HepG2 (cell line): ENCODE measurements around the gene GPR137. TPM values are rescaled to one million over a fixed set of nuclear protein-coding genes. Genes with fewer than 3 reads are reported as not detected.

Source experiments
- ADNP ChIP-seq: sonication (generic); formaldehyde crosslinking; IDR thresholded peaks from 2 replicates; pipeline ENCODE4 v1.4.0; 2020; ENCODE audit warnings: missing genetic modification reagents
- FOSL2 ChIP-seq: sonication (generic); formaldehyde crosslinking; IDR thresholded peaks from 2 replicates; pipeline ENCODE4 v1.4.0; 2020; ENCODE audit warnings: missing genetic modification reagents
- NCOR1 ChIP-seq: fragments of 200-600 bp; sonication (generic); IDR thresholded peaks from 2 replicates; pipeline ENCODE4 v1.7.0; 2017; ENCODE audit warnings: antibody characterized with exemption, low read length, borderline replicate concordance
- SIN3A ChIP-seq: IDR thresholded peaks from 2 replicates; pipeline ENCODE4 v1.6.1; 2011; ENCODE audit warnings: low read depth, mild to moderate bottlenecking, control low read depth, low read length, borderline replicate concordance
- SP1 ChIP-seq, 2 experiments: fragments of 450-650 bp in 1 of 2; sonication (generic) in 1 of 2; formaldehyde crosslinking in 1 of 2; IDR thresholded peaks; 2 replicates each; pipeline versions ENCODE4 v1.4.0 to v1.6.1; 2016 to 2020; ENCODE audit warnings: missing genetic modification reagents in 1 of 2
- ZNF577 ChIP-seq: sonication (generic); formaldehyde crosslinking; IDR thresholded peaks from 2 replicates; pipeline ENCODE4 v1.4.0; 2020; ENCODE audit warnings: mild to moderate bottlenecking, low read depth, missing genetic modification reagents, borderline replicate concordance
- polyA plus RNA-seq, 8 experiments: library from polyadenylated mRNA; depleted of rRNA in 3 of 8; stranded (reverse) in 7 of 8; unstranded in 1 of 8; fragments of >200 nt; fragmentation: Illumina TruSeq in 4 of 8; extraction: Trizol in 4 of 8; gene quantifications; 2 replicates each; pipeline versions ENCODE4 v1.2.1 to v1.2.3, GENCODE V29; 2011 to 2016; ENCODE audit warnings: low read depth in 4 of 8, missing spikeins in 1 of 8, mixed read lengths in 1 of 8; ENCODE audit not compliant: insufficient read depth in 1 of 8
- total RNA-seq, 5 experiments: library from RNA; depleted of rRNA; stranded (reverse); fragments of >200 nt; fragmentation: Illumina TruSeq; extraction: Trizol; gene quantifications; 2 replicates each; pipeline ENCODE4 v1.2.3, GENCODE V29; 2016; ENCODE audit warnings: low read depth in 1 of 5
- TF ChIP-seq, protein P1 (sequence below): sonication (generic); formaldehyde crosslinking; conservative IDR thresholded peaks from 2 replicates; pipeline ENCODE4 v1.4.0; 2020; ENCODE audit warnings: missing genetic modification reagents
- TF ChIP-seq, protein P2 (sequence below): IDR thresholded peaks from 2 replicates; pipeline ENCODE4 v1.6.1; 2016; ENCODE audit warnings: low read depth, missing genetic modification reagents, missing compliant biosample characterization
- TF ChIP-seq, protein P3 (sequence below): sonication (generic); IDR thresholded peaks from 2 replicates; pipeline ENCODE4 v1.6.1; 2016; ENCODE audit warnings: low read depth, borderline replicate concordance
- TF ChIP-seq, protein P4 (sequence below): sonication (generic); formaldehyde crosslinking; IDR thresholded peaks from 2 replicates; pipeline ENCODE4 v1.8.1; 2023; ENCODE audit warnings: mild to moderate bottlenecking, inconsistent platforms, moderate library complexity, missing genetic modification reagents, borderline replicate concordance
- TF ChIP-seq, protein P5 (sequence below): sonication (generic); formaldehyde crosslinking; IDR thresholded peaks from 2 replicates; pipeline ENCODE4 v1.8.1; 2023; ENCODE audit warnings: mild to moderate bottlenecking, missing genetic modification reagents, borderline replicate concordance
- TF ChIP-seq, protein P6 (sequence below): sonication (generic); formaldehyde crosslinking; IDR thresholded peaks from 2 replicates; pipeline ENCODE4 v1.5.0; 2020; ENCODE audit warnings: missing genetic modification reagents, mild to moderate bottlenecking, borderline replicate concordance
- TF ChIP-seq, protein P7 (sequence below): IDR thresholded peaks from 2 replicates; pipeline ENCODE4 v1.6.1; 2016; ENCODE audit warnings: mild to moderate bottlenecking, missing biosample characterization, missing genetic modification reagents
- TF ChIP-seq, protein P8 (sequence below): IDR thresholded peaks from 2 replicates; pipeline ENCODE4 v1.6.1; 2016; ENCODE audit warnings: low read depth, borderline replicate concordance
- TF ChIP-seq, protein P9 (sequence below): sonication (generic); formaldehyde crosslinking; IDR thresholded peaks from 2 replicates; pipeline ENCODE4 v1.4.0; 2020; ENCODE audit warnings: missing genetic modification reagents

GPR137 gene
- total and polyA plus RNA-seq, 2 of the 13 experiments (the other 11 are each of a cell fraction or from before 2014, with no cell fraction given) = 8.5 to 13.2 TPM

DNA sequence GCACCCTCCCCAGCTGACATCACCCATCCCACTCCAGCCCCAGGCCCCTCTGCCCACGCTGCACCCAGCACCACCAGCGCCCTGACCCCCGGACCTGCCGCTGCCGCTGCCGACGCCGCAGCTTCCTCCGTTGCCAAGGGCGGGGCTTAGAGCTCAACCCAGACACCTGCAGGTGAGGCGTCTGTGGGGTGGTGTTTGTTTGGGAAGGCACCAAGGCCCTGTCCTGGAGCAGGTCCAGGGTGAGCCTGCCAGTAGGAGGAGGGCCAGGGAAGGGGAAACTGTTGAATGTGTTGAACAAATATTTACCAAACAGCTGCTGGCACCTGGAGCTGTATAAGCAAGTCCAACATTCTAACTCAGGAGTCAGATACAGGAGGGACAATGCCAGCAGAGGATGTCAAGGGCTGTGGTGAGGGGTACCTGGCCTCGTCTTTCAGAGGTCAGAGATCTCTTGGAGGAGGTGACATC is 48.1 kb upstream of the GPR137 start (continued):
- TF ChIP-seq, protein P1, sequence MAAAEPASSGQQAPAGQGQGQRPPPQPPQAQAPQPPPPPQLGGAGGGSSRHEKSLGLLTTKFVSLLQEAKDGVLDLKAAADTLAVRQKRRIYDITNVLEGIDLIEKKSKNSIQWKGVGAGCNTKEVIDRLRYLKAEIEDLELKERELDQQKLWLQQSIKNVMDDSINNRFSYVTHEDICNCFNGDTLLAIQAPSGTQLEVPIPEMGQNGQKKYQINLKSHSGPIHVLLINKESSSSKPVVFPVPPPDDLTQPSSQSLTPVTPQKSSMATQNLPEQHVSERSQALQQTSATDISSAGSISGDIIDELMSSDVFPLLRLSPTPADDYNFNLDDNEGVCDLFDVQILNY = no peak
- TF ChIP-seq, protein P2, sequence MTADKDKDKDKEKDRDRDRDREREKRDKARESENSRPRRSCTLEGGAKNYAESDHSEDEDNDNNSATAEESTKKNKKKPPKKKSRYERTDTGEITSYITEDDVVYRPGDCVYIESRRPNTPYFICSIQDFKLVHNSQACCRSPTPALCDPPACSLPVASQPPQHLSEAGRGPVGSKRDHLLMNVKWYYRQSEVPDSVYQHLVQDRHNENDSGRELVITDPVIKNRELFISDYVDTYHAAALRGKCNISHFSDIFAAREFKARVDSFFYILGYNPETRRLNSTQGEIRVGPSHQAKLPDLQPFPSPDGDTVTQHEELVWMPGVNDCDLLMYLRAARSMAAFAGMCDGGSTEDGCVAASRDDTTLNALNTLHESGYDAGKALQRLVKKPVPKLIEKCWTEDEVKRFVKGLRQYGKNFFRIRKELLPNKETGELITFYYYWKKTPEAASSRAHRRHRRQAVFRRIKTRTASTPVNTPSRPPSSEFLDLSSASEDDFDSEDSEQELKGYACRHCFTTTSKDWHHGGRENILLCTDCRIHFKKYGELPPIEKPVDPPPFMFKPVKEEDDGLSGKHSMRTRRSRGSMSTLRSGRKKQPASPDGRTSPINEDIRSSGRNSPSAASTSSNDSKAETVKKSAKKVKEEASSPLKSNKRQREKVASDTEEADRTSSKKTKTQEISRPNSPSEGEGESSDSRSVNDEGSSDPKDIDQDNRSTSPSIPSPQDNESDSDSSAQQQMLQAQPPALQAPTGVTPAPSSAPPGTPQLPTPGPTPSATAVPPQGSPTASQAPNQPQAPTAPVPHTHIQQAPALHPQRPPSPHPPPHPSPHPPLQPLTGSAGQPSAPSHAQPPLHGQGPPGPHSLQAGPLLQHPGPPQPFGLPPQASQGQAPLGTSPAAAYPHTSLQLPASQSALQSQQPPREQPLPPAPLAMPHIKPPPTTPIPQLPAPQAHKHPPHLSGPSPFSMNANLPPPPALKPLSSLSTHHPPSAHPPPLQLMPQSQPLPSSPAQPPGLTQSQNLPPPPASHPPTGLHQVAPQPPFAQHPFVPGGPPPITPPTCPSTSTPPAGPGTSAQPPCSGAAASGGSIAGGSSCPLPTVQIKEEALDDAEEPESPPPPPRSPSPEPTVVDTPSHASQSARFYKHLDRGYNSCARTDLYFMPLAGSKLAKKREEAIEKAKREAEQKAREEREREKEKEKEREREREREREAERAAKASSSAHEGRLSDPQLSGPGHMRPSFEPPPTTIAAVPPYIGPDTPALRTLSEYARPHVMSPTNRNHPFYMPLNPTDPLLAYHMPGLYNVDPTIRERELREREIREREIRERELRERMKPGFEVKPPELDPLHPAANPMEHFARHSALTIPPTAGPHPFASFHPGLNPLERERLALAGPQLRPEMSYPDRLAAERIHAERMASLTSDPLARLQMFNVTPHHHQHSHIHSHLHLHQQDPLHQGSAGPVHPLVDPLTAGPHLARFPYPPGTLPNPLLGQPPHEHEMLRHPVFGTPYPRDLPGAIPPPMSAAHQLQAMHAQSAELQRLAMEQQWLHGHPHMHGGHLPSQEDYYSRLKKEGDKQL (CRISPR knock-in tag) = peak; percentile 61; the same call in 1 of the 2 replicates
- TF ChIP-seq, protein P3, sequence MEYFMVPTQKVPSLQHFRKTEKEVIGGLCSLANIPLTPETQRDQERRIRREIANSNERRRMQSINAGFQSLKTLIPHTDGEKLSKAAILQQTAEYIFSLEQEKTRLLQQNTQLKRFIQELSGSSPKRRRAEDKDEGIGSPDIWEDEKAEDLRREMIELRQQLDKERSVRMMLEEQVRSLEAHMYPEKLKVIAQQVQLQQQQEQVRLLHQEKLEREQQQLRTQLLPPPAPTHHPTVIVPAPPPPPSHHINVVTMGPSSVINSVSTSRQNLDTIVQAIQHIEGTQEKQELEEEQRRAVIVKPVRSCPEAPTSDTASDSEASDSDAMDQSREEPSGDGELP = peak; percentile 93
- peak; percentile 27; the same call in 1 of the 2 replicates for TF ChIP-seq FOSL2 (CRISPR knock-in tag)
- no peak; the same call in 1 of the 2 replicates for TF ChIP-seq NCOR1
- TF ChIP-seq, protein P4, sequence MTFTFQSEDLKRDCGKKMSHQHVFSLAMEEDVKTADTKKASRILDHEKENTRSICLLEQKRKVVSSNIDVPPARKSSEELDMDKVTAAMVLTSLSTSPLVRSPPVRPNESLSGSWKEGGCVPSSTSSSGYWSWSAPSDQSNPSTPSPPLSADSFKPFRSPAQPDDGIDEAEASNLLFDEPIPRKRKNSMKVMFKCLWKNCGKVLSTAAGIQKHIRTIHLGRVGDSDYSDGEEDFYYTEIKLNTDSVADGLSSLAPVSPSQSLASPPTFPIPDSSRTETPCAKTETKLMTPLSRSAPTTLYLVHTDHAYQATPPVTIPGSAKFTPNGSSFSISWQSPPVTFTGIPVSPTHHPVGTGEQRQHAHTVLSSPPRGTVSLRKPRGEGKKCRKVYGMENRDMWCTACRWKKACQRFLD (CRISPR knock-in tag) = no peak
- TF ChIP-seq, protein P5, sequence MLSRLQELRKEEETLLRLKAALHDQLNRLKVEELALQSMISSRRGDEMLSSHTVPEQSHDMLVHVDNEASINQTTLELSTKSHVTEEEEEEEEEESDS (CRISPR knock-in tag) = no peak
- TF ChIP-seq, protein P6, sequence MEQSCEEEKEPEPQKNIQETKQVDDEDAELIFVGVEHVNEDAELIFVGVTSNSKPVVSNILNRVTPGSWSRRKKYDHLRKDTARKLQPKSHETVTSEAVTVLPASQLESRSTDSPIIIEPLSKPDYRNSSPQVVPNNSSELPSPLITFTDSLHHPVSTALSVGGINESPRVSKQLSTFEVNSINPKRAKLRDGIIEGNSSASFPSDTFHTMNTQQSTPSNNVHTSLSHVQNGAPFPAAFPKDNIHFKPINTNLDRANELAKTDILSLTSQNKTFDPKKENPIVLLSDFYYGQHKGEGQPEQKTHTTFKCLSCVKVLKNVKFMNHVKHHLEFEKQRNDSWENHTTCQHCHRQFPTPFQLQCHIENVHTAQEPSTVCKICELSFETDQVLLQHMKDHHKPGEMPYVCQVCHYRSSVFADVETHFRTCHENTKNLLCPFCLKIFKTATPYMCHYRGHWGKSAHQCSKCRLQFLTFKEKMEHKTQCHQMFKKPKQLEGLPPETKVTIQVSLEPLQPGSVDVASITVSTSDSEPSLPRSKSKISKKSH (CRISPR knock-in tag) = no peak
- TF ChIP-seq, protein P7, sequence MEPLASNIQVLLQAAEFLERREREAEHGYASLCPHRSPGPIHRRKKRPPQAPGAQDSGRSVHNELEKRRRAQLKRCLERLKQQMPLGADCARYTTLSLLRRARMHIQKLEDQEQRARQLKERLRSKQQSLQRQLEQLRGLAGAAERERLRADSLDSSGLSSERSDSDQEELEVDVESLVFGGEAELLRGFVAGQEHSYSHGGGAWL = no peak
- TF ChIP-seq SIN3A = peak; percentile 88
- TF ChIP-seq ZNF577 (CRISPR knock-in tag) = no peak
- TF ChIP-seq, protein P8, sequence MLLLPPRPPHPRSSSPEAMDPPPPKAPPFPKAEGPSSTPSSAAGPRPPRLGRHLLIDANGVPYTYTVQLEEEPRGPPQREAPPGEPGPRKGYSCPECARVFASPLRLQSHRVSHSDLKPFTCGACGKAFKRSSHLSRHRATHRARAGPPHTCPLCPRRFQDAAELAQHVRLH (CRISPR knock-in tag) = no peak
- TF ChIP-seq ADNP = no peak
- TF ChIP-seq SP1 (IDR thresholded peaks at IDR 0.05) = no peak
- 0 out of 2 replicates have a peak, but pooled peaks have one; percentile 28 for TF ChIP-seq SP1 (CRISPR knock-in tag; IDR thresholded peaks at IDR 0.05)
- TF ChIP-seq, protein P9, sequence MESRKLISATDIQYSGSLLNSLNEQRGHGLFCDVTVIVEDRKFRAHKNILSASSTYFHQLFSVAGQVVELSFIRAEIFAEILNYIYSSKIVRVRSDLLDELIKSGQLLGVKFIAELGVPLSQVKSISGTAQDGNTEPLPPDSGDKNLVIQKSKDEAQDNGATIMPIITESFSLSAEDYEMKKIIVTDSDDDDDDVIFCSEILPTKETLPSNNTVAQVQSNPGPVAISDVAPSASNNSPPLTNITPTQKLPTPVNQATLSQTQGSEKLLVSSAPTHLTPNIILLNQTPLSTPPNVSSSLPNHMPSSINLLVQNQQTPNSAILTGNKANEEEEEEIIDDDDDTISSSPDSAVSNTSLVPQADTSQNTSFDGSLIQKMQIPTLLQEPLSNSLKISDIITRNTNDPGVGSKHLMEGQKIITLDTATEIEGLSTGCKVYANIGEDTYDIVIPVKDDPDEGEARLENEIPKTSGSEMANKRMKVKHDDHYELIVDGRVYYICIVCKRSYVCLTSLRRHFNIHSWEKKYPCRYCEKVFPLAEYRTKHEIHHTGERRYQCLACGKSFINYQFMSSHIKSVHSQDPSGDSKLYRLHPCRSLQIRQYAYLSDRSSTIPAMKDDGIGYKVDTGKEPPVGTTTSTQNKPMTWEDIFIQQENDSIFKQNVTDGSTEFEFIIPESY (CRISPR knock-in tag) = peak; percentile 48; the same call in 1 of the 2 replicates
